WI38 (cell line): ENCODE measurements around the gene MTA2.
A peak's percentile ranks its signal among the peaks of the same experiment; 100 is the strongest.
"Not testable (repeated sequence)": the region's sequence is repeated elsewhere in the genome, so short reads cannot be mapped to it uniquely, and the experiment has no call there.

ENCODE experiments used
- H3K4me3 ChIP-seq: 2 replicates; pipeline ENCODE4 v1.5.1; 2011; ENCODE audit warnings: low read depth, mild to moderate bottlenecking, control low read depth, low read length
- CTCF ChIP-seq: IDR thresholded peaks from 2 replicates; pipeline ENCODE4 v1.5.1; 2012; ENCODE audit warnings: low read depth, mild to moderate bottlenecking, control low read depth, low read length

MTA2 gene

GRCh38 chr11:62621567-62622470 is 20.2 kb upstream of the MTA2 start, which contains the start of gene B3GAT3:
B3GAT3 (minus strand) TSS chr11:62621986; CDS start chr11:62621947, 39 bp downstream.
- no peak for TF ChIP-seq CTCF
- peak within 1 kb of the TSS; percentile 85 for H3K4me3 ChIP-seq

GRCh38 chr11:62621027-62621566 is 19.4 kb upstream of the MTA2 start:
- peak overlapping the region; percentile 85 for H3K4me3 ChIP-seq
- TF ChIP-seq CTCF: no peak

- not testable (repeated sequence) for H3K4me3 ChIP-seq
Observed at GRCh38 chr11:62616957-62617356, 15.3 kb upstream of the MTA2 start.

- no peak for TF ChIP-seq CTCF
- no peak overlapping the region for H3K4me3 ChIP-seq
Observed at GRCh38 chr11:62615521-62615920, 13.9 kb upstream of the MTA2 start.

- TF ChIP-seq CTCF: no peak
- H3K4me3 ChIP-seq: no peak overlapping the region
Observed at GRCh38 chr11:62614275-62614674, 12.6 kb upstream of the MTA2 start.

GRCh38 chr11:62613291-62613778 is 11.7 kb upstream of the MTA2 start:
- H3K4me3 ChIP-seq: peak overlapping the region; percentile 76
- no peak for TF ChIP-seq CTCF

- H3K4me3 ChIP-seq: peak within 1 kb of the TSS; percentile 76
- peak; percentile 97 for TF ChIP-seq CTCF
Observed at GRCh38 chr11:62612366-62613290, 11.0 kb upstream of the MTA2 start, which contains the start of the genes EML3 and ROM1. EML3 (minus strand) TSS chr11:62612775; CDS start chr11:62612457, 318 bp downstream. ROM1 (plus strand) TSS chr11:62613257; CDS start chr11:62613282, 25 bp downstream.
